CD4-positive, alpha-beta T cell treated with Interferon alpha-2 for 1 hour (primary cell): ENCODE measurements around the gene HEPH.
"Not testable (repeated sequence)": the region's sequence is repeated elsewhere in the genome, so short reads cannot be mapped to it uniquely, and the experiment has no call there.

Experiments
- DNase-seq, 2 donors: peaks; one replicate each; pipeline ENCODE4 v3.0.0-alpha.2; 2020 to 2022

Gene HEPH

DNA sequence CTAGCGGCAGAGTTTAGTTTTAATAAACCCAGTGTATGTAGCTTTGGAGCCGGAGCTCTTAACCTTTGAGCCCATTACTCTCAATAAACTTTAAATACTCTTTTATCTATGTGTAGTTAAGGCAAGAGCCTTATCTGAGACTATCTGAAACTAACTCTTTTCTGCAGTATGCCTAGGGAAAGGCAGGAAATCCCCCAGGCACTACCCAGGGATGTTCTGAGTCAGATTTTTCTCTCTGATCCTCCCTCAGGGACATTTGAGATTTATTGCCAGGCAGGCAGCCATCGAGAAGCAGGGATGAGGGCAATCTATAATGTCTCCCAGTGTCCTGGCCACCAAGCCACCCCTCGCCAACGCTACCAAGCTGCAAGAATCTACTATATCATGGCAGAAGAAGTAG lies 39.1 kb downstream of the HEPH start:
- DNase-seq, result no peak

- no peak for DNase-seq
Measured at GRCh38 chrX:66221856-66222255, 57.8 kb downstream of the HEPH start.

DNA sequence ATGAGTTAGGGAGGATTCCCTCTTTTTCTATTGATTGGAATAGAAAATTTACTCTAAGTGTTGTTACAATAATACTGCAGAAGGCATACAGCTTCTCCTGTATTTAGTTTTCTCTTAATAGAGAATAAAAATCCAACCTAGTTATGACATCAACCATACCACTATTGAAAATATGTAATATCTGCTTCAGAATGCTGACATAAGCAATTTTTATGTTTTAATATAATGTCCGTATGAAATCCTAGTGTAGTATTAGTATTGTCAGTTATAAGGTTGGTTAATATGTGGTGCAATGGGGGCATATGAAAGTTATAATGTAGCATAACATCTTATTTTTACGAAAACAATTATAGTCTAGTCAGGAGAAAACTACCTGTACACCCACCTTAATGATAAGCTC lies 68.2 kb downstream of the HEPH start:
- DNase-seq, result no peak

- DNase-seq, result no peak
Measured at GRCh38 chrX:66233209-66233608, 69.2 kb downstream of the HEPH start.

- not testable (repeated sequence) for DNase-seq
Measured at GRCh38 chrX:66233904-66234303, 69.9 kb downstream of the HEPH start.

DNA sequence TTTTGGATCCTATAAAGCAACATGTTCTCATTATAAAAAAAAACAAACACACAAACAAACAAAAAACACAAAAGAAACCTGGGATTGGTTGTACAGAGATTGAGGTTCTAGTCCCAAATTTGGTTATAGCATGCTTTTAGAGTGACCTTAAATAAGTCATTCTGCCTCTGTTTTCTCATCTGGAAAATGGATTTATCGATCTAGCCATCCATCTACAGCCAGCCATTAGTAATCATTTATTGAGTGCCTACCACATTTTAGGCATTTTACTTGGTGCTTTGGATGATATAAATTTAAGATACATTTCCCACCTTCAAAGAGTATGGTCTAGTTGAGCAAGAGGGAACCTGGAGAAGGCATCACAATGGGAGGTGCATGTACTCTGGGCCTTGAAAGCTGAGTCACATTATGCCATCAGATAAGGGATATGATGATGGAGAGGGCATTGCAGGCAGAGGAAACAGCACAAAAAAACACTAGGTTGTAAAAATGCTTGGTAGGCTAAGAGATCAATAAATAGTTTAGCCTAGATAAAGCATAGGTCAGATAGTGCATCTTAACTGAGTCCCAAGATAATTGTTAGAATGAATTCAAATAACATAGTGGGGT lies 91.4 kb downstream of the HEPH start:
- DNase-seq, result no peak

DNA sequence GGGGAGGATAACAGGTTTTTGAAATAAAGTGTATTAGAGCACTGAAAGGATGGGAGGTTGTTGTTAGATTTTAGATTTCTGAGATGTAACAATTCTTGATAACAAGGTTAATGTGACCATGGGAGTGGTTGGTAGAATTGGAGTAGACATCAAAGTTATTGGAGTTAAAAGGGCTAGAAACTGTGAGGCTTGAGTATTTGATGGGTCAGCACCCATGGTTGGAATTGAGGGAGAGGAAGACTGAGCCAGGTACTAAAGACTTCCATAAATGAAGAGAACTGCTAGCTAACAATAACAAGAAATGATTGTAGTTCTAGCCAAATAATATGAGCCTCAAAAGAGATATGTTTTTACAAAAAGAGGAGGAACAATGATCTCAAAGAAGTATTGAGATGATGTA lies 98.8 kb downstream of the HEPH start:
- no peak for DNase-seq
